ENCODE results near the gene SCNN1B. TPM values are rescaled to one million over a fixed set of nuclear protein-coding genes. Genes with fewer than 3 reads are reported as not detected.

The SCNN1B gene
- total RNA-seq, 1 donor from 2014 or later, result 3.8 TPM

- no peak for DNase-seq
These were observed 21.3 kb downstream of the SCNN1B start for GRCh38 chr16:23323224-23324030.

- DNase-seq, result peak; percentile 4
These were observed 22.6 kb downstream of the SCNN1B start for GRCh38 chr16:23324727-23325126.

DNA sequence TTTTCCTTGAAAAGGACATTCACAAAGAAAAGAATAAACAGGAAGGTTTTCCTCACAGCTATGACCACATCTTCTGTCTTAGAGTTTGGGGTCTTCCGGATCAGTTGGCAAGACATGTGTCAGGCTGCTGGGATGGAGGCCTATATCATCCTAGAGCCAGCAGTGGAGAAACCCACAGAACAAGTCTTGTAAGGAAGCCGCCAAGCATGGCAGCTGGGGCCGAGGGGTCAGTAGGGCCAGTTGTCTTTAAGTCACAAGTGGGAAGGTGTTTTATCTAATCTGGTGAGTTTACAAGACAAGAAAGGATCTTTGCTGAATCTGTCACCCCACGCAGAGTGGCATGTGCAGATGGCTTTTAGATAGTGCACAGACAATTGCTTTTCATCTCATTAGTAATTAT is 25.7 kb downstream of the SCNN1B start:
- DNase-seq, result no peak

DNA sequence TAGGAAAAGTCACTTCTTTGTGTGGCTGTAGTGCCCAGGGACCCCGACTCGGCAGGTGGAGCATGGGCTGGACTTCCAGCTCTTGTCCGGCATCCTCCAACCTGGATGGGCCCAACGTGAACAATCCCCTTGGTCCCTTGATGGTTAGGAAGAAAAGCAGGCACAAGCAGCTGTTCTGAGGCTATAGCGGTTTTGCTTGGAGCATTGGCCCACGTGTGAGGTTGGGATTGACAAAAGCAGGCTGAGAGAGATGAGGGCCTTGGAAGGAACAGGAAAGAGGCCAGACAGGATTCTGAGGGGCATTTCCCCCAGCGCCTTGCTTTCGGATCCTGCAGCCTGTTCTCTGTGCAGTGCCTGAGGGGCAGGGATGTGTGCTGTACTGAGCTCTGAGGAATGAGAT is 28.1 kb downstream of the SCNN1B start:
- DNase-seq, result peak; percentile 15

- DNase-seq, result no peak
These were observed 28.6 kb downstream of the SCNN1B start for GRCh38 chr16:23330583-23331249.

DNA sequence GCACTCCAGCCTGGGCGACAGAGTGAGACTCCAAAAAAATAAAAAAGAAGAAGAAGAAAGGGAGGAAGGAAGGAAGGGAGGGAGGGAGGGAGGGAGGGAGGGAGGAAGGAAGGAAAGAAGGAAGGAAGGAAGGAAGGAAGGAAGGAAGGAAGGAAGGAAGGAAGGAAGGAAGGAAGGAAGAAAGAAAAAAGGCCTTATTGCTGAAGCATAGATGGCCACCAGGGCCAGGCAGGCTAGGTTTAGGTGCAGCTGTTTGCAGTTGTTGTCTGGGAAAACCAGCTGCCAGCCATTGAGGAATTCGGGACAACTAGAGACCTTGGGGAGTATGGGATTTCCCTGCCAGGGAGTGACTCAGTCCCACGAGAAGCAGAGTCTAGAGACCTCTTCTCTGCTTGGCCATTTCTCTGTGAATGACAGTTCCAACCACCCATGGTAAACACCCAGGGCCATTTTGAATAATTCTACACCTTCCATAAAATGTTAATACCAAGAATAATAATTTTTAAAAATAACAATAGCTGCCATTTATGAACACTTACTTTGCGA is 31.0 kb downstream of the SCNN1B start:
- peak; percentile 76 for DNase-seq

- no peak for DNase-seq
These were observed 31.8 kb downstream of the SCNN1B start for GRCh38 chr16:23333831-23334456.

DNA sequence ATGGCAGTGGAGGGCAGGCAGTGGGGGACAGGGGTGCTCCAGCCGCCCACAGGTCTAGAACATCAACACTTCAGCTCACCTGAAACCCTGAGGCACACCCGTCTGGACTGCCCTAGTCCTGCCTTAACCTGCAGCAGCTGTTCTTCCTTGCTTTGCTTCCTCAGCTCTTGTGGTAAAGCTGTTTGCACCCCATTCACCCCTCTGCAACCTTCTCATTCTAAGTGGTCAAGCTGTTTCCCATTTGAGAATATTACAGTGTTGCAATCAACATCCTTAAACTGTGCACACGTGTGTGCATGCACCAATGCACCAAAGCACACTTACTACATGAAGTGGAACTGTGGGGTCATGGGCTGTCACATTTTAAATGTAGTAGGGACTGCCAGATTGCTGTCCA is 32.4 kb downstream of the SCNN1B start:
- no peak for DNase-seq

DNA sequence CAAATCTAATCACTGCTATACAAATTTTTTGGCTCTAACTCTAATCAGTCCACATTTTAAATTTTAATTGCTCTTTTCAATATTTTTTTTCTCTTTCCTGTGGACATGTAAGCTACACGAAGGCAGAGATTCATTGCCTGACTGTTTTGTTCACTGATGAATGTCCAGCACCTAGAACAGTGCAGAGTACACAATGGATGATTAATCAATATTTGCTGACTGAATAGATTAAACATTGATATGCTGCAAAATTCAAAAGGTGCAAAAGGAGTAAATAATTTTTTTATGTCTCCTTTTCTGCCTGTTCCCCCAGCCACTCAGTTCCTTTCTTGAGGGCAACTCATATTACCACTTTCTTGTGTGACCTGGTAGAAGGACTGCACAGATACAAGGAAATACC is 32.8 kb downstream of the SCNN1B start:
- DNase-seq, result no peak

DNA sequence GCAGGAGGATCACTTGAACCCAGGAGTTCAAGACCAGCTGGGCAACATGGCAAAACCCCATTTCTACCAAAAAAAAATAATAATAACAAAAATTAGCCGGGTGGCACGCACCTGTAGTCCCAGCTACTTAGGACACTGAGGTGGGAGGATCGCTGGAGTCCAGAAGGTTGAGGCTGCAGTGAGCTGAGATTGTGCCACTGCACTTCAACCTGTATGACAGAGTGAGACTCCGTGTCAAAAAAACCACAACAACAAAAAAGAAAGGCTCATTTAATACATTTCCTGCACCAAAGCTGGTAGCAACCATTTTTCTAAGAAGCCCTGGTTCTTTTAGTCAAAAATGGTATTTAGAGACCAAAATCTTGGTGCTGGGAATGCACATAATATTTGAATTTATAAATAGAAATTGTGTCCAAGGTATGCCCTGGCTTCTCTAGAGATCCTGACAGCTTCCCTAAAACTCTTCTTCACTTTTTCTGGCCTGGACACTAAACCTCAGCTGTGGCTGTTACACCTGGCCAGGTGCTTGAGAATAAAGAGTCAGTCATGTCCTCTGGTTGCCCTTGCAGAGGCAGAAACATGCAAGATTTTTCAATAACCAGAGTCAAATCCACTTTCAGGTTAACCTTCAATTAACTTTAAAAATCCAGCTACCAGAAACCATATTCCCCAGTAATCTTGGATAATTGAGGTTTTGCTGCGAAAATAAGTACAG is 35.9 kb downstream of the SCNN1B start:
- DNase-seq, result no peak

DNA sequence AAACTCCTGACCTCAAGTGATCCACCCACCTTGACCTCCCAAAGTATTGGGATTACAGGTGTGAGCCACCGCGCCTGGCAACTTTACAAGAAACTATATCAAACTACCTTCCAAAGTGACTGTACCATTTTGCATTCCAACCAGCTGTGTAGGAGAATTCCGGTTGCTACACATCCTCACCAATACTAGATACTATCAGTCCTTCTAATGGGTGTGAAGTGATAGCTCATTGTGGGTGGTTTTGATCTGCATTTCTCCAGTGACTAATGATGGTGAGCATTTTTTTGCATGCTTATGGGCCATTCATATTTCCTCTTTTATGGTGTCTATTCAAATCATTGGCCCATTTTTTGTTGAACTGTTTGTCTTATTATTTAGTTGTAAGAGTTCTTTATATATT is 37.7 kb downstream of the SCNN1B start:
- DNase-seq, result no peak

DNA sequence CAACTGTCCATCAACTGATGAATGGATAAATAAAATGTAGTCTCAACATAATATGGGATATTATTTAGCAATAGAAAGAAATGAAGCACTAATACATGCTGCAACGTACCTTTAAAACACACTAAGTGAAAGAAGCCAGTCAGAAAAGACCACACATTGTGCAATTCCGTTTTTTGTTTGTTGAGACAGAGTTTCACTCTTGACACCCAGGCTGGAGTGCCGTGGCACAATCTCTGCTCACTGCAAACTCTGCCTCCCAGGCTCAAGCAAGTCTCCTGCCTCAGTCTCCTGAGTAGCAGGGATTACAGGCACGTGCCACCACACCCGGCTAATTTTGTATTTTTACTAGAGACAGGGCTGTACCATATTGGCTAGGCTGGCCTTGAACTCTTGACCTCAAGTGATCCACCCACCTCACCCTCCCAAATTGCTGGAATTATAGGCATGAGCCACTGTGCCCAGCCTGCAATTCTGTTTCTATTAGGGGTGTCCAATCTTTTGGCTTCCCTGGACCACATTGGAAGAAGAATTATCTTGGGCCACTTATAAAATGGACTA is 40.1 kb downstream of the SCNN1B start:
- no peak for DNase-seq

GRCh38 chr16:23343643-23344612 is 41.8 kb downstream of the SCNN1B start:
- no peak for DNase-seq

GRCh38 chr16:23345237-23345636 is 43.1 kb downstream of the SCNN1B start:
- no peak for DNase-seq

DNA sequence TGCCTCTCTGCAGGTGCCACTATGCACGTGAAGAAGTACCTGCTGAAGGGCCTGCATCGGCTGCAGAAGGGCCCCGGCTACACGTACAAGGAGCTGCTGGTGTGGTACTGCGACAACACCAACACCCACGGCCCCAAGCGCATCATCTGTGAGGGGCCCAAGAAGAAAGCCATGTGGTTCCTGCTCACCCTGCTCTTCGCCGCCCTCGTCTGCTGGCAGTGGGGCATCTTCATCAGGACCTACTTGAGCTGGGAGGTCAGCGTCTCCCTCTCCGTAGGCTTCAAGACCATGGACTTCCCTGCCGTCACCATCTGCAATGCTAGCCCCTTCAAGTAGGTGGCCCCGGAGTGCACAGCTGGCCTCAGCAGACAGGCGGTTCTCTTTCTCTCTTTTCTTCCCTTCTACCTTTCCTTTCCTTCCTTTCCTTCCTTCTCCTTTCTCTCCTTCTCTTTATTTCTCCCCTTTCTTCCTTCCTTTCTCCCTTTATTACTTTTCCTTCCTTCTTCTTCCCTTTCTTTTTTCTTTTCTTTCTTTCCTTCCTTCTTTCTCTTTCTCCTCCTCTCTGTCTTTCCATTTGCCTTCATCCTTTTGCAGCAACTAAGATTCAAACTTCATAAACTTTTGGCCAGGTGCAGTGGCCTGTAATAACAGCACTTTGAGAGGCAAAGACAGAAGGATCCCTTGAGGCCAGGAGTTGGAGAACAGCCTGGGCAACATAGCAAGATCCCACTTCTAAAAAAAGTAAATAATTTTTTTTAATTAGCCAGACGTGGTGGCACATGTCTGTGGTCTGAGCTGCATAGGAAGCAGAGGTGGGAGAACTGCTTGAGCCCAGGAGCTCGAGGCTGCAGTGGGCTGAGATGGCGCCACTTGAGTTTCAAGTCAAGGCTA is 46.7 kb downstream of the SCNN1B start:
- DNase-seq, result no peak

GRCh38 chr16:23351360-23351759 is 49.3 kb downstream of the SCNN1B start:
- DNase-seq, result no peak

DNA sequence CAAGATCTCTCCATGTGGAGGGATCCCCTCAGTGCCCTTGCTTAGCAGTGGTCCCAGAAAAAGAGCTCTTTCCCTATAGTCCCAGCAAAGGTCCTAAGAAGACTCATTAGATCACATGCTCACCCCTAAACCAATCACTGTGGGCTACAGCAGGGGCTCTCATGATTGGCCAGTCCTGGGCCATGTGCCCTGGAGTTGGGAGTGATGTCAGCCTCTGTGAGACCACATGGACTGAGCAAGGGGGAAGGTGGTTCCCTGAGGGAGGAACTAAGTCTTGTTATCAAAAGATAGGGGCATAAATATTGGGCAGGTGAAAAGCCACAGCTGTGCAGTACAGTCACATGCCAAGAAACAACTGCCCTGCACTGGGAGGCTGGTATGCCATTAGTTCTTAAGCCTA is 51.3 kb downstream of the SCNN1B start:
- no peak for DNase-seq

GRCh38 chr16:23354246-23354645 is 52.1 kb downstream of the SCNN1B start:
- no peak for DNase-seq

DNA sequence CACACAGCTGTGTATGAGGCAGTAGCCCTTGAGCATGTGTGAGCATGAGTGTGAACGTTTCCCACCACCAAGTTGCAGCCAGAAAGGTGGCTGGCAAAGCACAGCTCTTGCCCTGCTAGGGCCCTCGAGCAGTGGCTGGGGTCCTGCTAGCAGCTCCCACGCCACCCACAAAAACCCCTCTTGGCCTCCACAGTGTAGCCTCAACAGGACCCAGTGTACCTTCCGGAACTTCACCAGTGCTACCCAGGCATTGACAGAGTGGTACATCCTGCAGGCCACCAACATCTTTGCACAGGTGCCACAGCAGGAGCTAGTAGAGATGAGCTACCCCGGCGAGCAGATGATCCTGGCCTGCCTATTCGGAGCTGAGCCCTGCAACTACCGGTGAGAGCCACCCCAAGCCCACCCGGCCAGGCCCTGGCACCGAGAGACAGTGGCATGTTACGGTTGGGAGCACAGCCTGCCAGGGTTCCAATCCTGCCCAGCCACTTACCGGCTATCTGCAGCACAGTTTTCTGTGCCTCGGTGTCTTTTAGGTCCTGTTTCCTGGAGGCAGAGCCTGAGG is 53.1 kb downstream of the SCNN1B start:
- no peak for DNase-seq

Data from tongue (tissue), 2 donors.